Stimulated activated CD4-positive, alpha-beta T cell treated with anti-CD3 and anti-CD28 coated beads, TNF-alpha, amount 100 ng/mL, for 48 hours (primary cell): Measurements from ENCODE around the gene LTV1.
A peak's percentile ranks its signal among the peaks of the same experiment; 100 is the strongest.
"Not testable (repeated sequence)": the region's sequence is repeated elsewhere in the genome, so short reads cannot be mapped to it uniquely, and the experiment has no call there.

Experiments used
- DNase-seq, 3 donors: peaks; one replicate each; pipeline ENCODE4 v3.0.0-alpha.2; 2020; ENCODE audit warnings: low read depth in 3 of 3

Gene LTV1, protein sequence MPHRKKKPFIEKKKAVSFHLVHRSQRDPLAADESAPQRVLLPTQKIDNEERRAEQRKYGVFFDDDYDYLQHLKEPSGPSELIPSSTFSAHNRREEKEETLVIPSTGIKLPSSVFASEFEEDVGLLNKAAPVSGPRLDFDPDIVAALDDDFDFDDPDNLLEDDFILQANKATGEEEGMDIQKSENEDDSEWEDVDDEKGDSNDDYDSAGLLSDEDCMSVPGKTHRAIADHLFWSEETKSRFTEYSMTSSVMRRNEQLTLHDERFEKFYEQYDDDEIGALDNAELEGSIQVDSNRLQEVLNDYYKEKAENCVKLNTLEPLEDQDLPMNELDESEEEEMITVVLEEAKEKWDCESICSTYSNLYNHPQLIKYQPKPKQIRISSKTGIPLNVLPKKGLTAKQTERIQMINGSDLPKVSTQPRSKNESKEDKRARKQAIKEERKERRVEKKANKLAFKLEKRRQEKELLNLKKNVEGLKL

DNA sequence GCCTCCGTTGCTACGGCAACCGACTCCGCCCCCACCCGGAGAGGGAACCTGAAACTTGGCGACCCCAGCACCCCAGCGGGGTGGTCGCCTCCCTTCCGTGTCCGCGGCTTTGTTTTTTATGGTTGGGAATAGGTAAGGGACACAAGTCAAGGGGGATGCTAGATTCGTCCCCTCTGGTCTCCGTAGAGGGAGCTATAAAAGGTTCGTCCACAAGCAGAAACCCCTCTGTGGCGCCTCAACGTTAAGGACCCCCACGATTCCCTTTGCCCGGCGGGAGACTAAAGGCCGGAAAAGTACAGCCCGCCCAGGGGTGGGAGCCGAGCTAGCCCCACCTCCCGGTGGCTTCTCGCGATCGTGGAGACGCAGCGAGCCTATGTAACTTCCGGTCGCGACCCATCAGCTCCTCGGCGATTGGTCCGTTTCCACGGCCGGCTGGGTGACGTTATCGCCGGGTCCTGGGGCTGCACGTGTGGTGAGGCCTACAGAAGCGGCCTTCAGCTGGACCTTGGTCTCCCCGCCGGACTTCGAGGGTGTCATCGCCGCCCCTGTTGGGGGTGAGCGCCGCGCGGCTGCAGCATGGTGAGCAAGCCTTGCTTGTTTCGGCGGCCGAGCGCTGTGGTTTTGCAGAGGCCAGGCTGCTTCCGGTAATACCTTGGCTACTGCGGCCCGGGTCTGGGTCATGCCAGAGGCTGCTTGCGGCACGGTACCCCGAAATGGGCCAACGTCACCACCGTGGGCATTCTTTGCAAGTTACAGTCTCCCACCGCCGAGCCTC, at the start of gene LTV1:
TSS of gene LTV1 (plus strand) at position 437 of the 775 bp plus-strand sequence. CDS start at position 577, 140 bp downstream.
- peak; percentile 80 to 90 (median 87) for DNase-seq

DNA sequence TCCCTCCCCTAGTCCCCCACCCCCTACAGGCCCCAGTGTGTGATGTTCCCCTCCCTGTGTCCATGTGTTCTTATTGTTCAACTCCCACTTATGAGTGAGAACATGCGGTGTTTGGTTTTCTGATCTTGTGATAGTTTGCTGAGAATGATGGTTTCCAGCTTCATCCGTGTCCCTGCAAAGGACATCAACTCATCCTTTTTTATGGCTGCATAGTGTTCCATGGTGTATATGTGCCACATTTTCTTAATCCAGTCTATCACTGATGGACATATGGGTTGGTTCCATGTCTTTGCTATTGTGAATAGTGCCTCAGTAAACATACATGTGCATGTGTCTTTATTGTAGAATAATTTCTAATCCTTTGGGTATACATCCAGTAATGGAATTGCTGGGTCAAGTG, 46.6 kb upstream of the LTV1 start:
- not testable (repeated sequence) for DNase-seq

DNA sequence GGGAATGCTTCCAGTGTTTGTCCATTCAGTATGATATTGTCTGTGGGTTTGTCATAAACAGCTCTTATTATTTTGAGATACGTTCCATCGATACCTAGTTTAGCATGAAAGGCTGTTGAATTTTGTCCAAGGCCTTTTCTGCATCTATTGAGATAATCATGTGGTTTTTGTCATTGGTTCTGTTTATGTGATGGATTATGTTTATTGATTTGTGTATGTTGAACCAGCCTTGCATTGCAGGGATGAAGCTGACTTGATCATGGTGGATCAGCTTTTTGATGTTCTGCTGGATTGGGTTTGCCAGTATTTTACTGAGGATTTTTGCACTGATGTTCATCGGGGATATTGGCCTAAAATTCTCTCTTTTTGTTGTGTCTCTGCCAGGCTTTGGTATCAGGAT, 44.7 kb upstream of the LTV1 start:
- DNase-seq: not testable (repeated sequence)

DNA sequence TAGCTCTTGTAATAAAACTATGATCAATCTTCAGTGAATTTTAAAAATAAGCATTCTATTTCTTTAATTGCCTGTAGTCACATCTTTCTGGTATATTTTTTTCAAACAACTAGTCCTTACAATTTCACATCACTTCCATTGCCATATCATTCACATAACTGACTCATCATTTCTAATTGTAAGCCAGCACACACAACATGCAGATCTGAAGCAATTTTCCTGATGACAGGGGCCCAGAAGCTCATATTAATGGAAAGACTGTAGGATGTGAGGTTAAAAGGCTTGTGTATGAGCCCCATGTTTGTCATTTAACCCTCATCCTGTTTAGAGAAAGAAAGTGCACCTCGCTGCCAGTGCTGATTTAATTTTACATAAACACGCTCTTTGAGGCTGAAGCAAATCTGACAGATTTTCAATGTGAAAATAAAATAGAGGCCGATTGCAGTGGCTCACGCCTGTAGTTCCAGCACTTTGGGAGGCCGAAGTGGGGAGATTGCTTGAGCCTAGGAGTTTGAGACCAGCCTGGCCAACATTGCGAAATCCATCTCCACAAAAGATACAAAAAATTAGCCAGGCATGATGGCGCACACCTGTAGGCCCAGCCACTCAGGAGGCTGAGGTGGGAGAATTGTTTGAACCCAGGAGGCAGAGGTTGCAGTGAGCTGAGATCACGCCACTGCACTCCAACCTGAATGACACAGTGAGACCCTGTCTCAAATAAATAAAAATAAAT, 40.1 kb upstream of the LTV1 start:
- DNase-seq: no peak

DNA sequence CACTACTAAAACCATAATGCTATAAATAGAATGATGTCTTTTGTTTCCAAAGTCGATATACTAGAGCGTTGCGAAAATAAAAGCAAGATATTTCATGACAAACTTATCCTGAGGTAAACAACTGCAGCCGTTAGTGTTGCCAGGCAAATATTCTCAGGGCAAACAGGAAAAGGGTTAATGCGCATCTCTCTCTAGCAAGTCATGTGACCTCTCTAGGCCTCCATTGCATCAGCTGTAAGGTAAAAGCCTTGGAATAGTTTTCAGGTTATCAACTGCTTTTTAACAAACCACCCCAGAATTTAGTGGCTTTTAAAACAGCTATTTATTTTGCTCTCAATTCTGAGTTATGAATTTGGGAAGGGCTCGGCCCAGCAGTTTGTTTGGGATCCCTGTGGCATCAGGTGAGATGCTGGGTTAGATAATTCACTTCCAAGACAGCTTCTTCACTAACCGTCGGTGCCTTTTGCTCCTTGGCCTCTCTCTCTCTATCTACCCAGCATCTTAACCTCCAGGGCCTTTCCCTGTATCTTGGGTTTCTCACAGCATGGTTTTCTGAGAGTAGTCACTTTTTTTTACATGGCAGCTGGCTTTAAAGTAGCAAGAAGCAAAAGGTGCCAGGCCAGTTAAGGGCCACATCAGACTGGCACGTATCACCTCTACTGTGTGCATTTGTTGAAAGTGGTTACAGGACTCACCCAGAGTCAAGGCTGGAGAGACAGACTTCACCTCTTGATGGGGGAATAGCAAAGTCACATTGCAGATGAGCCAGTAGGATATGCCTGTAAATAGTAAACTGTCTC, 39.2 kb upstream of the LTV1 start:
- DNase-seq: no peak

DNA sequence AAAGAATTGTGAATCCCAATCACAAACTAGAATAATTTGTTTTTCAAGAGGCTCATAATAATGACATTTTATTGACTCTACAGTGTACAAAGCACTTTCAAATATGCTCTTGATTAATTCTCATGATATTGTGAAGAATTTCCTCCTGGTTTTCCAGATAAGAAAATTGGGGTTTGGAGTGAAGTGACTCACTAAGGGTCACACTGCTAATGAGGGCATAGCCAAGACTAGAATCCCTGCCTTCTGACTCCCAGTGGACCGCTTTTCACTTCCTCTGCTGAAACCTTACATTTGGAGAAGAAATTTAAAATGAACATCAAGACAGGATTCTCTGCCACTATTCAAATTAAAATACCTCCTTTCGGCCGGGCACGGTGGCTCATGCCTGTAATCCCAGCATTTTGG, 38.3 kb upstream of the LTV1 start:
- DNase-seq: no peak

DNA sequence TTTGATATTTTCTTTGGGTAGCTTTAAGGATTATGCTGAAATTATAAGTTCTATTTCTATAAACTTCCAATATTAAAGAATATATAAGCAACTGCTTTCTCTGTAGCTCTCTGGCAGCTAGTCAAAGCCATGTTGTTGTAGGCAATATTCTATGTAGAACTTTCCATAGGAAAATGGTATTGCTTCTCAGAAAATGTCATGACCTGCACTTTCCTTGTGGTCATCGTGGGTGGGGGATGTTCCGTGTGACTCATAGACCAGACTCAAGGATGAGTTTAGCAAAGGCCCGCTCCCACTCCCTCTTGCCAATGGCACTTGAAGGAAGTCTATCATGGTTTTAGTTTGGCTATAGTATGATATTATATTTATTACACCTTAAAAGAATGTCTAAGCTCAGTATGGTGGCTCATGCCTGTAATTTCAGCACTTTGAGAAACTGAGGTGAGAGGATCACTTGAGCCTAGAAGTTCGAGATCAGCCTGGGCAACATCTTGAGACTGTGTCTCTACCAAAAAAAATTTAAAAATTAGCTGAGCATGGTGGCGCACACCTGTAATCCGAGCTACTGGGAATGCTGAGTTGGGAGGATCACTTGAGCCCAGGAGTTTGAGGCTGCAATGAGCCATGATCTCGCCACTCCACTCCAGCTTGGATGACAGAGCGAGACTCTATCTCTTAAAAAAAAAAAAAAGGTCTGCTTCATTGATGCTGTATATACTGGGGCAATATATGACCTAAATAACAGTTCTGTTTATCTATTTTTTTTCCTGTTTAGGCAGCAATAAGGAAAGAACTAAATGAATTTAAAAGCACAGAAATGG, 36.6 kb upstream of the LTV1 start:
- peak; percentile 76 to 82 (median 76) for DNase-seq

DNA sequence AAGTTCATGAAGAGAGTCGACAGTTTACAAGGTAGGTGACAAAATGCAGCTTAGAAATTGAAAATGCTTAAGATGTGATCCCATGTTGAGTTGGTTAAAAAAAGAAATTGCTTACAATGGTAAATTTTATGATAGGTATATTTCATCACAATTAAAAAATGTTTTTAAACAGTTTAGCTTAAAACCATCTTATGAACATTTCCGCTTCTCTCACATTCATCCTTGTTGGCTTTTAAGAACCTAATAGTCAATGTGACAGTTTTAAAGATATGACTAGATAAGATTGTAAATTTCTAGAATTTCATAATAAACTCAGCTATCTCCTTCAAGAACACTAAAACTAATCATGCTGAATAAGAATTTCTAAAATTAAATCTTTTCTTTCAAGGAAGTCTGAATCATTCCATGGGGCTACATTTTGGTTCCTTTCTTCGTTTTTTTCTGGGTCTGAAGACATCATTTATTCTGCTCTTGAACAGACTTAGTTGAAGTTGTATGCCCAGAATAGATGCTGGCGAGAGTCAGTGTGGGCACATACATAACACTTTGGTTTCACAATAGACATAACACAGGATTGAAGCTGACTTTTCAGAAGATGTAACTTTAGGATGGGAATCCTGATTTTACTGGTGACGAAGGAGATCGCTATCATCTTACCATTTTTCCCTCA, 35.9 kb upstream of the LTV1 start:
- no peak for DNase-seq

DNA sequence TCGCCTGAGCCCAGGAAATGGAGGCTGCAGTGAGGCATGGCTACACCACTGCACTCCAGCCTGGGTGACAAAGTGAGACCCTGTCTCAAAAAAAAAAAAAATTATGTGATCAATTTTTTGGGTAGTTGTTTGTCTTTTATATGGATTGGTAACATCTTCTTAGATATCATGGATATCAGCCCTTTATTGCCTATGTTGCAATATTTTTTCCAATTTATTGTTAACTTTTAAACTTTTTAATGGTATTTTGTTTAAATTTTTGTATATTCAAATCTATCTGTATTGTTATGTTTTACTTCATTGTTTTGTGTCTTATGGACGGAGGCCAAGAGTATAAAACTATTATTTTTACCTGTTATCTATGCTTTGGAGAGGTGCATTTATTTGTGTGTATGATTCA, 32.4 kb upstream of the LTV1 start:
- DNase-seq: no peak

DNA sequence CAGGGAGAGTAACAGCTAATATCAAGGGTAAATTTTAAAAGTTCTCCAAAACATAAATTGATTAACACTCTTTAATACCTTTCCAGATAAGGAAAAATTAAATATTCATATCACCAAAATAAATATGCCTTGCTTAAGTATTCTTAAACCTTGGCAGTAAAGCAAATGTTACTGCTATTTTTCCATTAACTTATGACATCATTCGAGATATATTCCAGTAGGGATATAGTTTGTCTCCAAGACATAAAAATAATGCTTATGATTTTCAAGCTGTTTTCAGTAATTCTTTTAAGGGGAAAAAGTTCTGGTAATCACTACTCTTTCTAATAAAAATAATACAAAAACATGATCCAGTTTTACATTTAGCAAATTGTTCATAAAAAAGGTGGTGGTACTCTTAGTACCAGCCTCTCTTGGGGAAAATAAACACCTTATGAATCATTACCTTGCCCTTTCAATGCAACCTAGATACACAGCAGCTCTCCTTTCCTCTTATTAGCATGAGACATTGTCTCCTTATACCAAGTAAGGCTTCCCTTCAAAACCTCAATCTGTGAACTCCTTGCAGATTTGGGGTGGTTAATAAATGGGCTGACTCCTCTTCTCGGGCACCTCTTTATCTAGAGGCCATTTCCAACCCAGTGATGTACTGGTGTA, 31.5 kb upstream of the LTV1 start:
- DNase-seq: no peak

DNA sequence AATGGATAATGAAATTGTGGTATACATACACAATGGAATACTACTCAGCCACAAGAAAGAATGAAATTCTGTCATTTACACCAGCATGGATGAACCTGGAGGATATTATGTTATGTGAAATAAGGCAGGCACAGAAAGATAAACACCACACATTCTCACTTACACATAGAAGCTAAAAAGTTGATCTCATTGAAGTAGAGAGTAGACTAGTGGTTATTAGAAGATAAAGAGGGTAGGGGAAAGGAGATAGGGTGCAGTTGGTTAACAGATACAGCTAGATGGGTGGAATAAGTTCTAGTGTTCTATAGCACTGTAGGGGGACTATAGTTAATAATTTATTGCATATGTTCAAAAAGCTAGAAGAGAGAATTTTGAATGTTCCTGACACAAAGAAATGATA, 25.5 kb upstream of the LTV1 start:
- DNase-seq: no peak

DNA sequence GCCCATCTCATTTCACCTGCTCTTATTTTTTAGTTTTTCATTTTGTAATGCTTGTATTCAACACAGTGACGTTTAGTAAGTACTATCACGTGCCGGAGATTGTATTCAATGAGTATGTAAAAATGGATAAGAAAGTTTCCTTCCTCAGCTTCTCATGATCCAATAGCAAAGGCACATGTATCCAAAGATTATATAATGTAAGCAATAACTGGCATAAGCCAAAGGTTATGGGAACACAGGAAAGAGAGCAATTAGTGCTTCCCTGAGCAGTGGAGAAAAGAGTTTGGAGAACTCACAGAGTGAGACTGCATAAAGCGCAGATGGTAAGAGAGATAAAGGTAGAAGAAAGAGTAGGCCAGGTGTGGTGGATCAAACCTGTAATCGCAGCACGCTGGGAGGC, 21.8 kb upstream of the LTV1 start:
- DNase-seq: no peak

DNA sequence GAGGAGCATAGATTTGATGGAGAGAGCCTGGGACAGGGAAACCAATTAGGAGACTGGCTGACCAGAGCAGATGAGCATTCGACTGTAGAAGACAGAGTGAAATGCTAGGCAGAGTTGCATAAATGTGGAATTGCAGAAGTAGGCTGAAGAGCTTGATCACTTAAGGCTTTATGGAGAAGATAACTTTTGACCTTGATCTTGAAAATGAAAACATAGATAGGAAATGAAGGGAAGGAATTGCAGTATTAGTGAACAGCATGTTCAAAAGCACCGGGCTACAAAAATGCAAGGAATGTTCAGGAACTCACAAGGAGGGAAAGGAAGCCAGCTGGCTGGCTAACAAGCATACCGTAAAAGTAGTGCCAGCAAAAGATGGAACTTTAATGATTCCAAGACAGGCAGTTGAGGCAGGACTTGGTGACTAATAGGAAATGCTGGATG, 20.5 kb upstream of the LTV1 start:
- DNase-seq: no peak

DNA sequence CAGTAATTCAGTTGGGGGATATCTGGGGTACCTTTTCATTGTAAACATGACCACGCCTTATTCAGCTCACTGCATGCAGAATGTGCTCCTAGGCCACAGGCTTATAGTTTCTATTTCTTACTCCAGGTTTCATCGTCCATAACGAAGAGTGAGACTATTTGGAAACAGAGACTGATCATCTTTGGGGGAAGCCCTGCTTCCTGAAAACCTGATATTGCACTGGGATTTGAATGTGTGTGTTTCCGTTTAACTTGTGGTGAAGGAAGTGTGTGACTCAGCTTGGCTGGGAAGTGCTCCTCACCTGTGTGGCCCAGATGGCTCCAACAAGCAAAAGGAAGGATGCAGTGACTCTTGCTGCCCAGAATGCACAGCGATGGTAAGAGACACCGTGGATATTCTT, 19.6 kb upstream of the LTV1 start:
- DNase-seq: no peak

DNA sequence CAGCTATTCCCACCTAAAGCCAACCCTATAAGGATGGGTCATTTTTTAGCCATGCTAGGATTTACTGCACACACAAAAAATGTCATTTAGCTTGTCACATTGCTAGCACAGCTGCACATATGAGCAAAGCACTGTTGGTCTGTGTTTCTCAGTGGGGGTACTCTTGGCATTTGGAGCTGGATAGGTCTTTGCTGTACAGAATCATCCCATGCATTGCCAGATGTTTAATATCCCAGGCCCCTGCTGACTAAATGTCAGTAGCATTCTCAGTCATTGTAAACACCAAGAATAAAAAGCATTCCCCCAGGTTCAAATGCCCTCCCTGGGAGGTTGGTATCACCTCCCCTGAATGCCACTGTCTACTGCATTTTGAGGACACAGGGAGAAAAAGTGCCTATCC, 14.6 kb upstream of the LTV1 start:
- no peak for DNase-seq

DNA sequence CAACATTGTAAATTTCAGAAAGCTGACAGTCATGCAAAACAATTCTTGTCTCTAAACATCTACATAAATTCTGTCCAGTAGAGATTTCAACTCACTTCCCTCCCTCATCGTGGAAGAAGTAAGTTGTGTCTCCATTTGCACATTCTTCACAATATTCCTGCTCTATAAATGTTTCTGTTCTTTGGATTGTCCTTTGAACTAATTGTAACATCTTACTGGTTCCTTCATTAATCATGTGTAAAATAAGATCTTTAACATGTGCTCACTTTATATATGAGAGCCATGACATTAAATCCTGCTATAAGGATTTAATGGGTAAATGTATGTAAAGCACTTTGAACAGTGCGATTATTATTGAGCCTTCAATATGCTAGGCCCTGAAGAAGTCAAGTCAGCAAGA, 7.0 kb upstream of the LTV1 start:
- no peak for DNase-seq

DNA sequence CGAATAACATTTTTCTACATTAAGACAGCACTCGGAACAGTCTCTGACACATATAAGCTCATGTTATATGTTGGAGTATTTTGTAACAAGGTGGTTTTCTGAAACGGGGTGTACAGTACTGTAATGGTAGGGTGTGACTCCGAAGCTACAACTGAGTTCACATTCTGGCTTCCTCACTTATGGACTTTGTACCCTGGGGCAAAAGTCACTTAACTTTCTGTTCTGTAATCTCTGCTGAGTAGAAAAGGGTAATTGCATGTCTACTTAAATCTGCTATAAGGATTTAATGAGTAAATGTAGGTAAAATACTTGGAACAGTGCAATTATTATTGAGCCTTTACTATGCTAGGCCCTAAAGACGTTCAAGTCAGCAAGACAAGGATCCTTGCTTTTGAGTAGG, 4.7 kb upstream of the LTV1 start:
- no peak for DNase-seq

DNA sequence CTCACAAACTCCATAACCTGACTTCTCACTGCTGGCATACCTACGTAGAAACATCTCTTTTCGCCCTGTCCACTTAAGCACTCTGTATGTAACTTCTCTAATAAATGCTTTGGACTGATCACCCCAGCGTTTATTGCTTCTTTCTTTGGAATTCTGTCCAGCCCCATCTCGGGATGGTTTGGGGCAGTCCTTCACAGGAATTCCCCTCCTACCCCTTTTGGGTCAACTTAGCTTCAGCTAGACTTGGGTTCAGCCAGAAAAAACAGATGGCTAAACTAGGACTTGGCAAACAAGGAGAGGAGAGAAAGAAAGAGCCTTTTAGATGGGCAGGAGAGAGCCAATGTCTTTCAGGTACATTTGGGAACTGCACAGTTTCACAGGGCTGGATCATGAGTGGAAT, 3.9 kb upstream of the LTV1 start:
- no peak for DNase-seq

DNA sequence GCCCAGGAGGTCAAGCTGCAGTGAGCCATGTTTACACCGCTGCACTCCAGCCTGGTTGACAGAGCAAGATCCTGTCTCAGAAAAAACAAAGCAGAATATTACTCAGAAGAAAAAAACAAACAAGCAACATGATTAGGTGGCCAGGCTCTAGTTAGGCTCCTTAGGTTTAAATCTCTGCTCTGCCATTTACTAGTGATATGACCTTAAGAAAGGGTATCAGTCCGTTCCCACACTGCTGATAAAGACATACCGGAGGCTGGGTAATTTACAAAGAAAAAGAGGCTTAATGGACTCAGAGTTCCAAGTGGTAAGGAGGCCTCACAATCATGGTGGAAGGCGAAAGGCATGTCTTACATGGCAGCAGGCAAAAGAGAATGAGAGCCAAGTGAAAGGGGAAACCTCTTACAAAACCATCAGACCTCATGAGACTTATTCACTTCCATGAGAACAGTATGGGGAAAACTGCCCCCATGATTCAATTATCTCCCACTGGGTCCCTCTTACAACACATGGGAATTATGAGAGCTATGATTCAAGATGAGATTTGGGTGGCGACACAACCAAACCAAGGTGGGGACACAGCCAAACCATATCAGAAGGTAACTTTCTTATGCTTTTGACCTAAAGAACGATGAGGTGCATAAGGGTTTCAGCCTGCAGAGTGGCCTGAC, 2.4 kb upstream of the LTV1 start:
- no peak for DNase-seq
